ENCODE results near the gene DOC2B.
"Not testable (repeated sequence)": the region's sequence is repeated elsewhere in the genome, so short reads cannot be mapped to it uniquely, and the experiment has no call there.

DOC2B gene

DNA sequence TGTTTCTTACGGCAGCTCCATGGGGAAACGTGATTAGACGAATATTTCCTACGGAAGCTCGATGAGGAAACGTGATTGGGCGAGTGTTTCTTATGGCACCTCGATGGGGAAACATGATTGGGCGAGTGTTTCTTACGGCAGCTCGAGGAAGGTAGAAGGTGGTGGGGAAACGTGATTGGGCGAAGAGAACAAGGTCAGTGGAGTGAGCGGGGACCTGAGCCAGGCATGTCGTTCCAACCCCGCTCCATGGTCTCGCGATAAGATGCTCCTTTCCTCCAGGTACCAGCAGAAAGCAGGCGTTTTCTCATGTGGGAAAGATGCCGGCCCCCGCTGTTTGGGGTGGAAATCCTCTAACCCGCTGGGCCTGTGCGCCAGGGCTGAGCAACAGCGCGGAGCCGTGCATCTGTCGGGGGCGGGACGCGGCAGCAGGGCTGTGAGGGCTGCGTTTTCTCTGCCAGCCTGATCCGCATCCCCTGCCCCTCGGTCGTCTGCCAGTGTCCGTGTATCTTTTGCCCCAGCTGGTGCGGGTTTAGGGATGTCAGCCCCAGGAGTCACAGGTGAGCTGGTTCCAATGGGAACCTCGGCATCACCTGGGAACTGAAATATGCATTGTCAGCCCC is 25.6 kb upstream of the DOC2B start:
- no peak overlapping the region for H3K4me3 ChIP-seq (ENCODE audit: low read depth, low read length)
- TF ChIP-seq, protein P1, sequence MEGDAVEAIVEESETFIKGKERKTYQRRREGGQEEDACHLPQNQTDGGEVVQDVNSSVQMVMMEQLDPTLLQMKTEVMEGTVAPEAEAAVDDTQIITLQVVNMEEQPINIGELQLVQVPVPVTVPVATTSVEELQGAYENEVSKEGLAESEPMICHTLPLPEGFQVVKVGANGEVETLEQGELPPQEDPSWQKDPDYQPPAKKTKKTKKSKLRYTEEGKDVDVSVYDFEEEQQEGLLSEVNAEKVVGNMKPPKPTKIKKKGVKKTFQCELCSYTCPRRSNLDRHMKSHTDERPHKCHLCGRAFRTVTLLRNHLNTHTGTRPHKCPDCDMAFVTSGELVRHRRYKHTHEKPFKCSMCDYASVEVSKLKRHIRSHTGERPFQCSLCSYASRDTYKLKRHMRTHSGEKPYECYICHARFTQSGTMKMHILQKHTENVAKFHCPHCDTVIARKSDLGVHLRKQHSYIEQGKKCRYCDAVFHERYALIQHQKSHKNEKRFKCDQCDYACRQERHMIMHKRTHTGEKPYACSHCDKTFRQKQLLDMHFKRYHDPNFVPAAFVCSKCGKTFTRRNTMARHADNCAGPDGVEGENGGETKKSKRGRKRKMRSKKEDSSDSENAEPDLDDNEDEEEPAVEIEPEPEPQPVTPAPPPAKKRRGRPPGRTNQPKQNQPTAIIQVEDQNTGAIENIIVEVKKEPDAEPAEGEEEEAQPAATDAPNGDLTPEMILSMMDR (IDR thresholded peaks at IDR 0.05; ENCODE audit: low read depth, low read length), result no peak

DNA sequence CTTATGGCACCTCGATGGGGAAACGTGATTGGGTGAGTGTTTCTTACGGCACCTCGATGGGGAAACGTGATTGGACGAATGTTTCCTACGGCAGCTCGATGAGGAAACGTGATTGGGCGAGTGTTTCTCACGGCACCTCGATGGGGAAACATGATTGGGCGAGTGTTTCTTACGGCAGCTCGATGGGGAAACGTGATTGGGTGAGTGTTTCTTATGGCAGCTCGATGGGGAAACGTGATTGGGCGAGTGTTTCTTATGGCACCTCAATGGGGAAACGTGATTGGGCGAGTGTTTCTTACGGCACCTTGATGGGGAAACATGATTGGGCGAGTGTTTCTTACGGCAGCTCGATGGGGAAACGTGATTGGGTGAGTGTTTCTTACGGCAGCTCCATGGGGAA is 25.0 kb upstream of the DOC2B start:
- H3K4me3 ChIP-seq (ENCODE audit: low read depth, low read length), result not testable (repeated sequence)

DNA sequence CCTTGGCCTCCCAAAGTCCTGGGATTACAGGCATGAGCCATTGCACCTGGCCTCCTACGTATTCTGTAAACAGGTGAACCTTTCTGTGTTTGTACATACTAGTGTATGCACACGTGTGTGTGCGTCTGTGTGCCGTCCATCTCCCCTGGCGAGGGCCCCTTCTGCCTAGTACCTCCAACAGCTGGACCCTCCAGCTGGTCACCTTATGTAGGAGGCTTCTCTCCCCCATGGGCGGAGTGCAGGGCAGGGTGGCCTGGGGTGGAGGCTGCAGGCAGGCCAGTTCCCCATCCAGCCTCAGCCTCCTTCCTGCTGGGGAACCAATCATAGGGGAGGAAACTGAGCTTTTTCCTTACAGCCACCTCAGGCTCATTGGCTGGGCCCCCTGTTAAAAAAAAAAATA is 24.4 kb upstream of the DOC2B start:
- TF ChIP-seq, protein P1 (IDR thresholded peaks at IDR 0.05; ENCODE audit: low read depth, low read length), result no peak
- no peak overlapping the region for H3K4me3 ChIP-seq (ENCODE audit: low read depth, low read length)

DNA sequence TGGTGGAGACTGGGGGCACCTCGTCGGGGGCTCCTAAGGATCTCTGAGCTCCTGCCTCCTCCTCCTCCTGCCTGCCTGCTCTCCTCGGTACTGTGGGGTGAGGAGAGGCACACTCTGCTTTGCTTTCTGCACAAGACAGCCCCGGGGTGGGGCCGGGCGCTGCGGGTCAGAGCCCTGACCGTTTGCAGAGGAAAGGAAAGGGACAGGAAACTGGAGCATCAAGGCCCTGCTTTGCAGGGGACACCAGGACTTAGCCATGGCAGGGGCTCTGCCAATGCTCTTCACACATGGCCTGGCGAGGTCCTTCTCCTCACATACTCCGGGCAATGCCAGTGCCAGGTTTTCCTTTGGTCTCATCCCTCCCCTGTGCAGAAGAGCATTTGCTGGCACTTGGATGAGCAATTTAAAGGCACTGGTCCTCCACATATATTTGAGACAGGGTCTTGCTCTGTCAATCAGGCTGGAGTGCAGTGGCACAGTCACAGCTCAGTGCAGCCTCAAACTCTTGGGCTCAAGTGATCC is 23.8 kb upstream of the DOC2B start:
- TF ChIP-seq, protein P1 (IDR thresholded peaks at IDR 0.05; ENCODE audit: low read depth, low read length), result no peak
- H3K4me3 ChIP-seq (ENCODE audit: low read depth, low read length), result no peak overlapping the region

DNA sequence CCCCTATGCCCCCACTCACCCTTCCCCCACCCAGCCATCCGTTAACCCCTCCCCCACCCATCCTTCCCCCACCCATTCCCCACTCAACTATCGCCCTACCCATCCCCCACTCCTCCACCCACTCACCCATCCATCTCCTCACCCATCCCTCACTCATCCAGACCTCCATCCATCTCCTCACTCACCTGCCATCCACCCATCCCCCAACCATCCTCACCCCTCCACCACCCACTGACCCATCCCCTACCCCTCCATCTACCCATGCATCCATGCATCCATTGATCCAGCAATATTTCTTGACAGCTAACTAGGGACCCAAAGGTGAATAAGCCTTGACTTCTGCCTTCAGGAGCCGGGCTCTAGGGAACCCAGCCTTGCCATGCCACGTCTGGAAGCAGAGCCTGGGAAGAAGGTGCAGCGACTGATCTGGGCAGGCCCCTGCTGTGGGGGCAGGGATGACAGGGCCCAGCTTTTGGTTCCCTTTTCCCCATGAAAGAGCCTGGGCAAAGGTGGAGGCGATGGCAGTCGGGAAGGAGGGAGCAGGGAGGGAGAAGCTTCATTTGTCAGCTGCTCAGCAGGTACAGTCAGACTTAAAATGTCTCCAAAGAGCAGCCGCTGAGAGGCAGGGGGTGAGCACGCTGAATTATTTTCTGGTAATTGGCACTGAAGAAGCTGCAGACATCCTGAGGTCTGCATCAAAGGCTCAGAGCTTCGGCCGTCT is 23.1 kb upstream of the DOC2B start:
- TF ChIP-seq, protein P1 (IDR thresholded peaks at IDR 0.05; ENCODE audit: low read depth, low read length), result no peak
- no peak overlapping the region for H3K4me3 ChIP-seq (ENCODE audit: low read depth, low read length)

DNA sequence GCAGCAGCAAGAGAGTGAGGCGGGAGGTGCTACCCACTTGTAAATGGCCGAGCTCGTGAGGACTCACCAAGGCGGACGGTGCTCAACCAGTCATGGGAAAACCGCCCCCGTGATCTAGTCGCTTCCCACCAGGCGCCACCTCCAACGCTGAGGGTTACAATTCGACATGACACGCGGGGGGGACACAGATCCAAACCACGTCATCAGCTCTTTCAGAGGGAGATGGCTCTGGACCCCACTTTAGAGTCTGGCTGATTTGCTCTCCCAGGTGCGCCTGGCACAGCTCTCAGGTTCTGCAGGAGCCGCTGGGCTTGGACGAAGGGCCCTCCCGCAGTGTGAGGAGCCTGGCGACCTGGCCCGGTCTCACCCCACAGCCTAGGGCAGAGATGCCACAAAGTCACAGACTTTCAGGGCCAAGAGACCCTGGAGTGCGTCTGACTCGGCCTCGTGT is 21.1 kb upstream of the DOC2B start:
- TF ChIP-seq, protein P1 (IDR thresholded peaks at IDR 0.05; ENCODE audit: low read depth, low read length), result no peak
- no peak overlapping the region for H3K4me3 ChIP-seq (ENCODE audit: low read depth, low read length)

DNA sequence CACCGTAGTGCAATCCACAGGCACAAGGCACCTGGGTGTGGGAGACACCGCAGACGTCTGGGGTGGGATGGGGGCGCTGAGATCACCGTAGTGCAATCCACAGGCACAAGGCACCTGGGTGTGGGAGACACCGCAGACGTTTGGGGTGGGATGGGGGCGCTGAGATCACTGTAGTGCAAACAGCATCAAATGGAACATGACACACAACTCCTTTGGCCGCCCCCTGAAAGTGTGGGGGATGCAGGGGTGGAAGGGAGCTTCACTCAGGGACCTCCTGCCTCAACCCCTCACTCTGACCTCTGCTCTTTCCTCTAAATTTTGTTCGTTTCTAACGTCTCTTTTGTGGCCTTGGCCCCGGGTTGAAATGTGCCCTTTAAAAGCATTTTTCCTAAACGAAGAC is 20.3 kb upstream of the DOC2B start:
- not testable (repeated sequence) for H3K4me3 ChIP-seq (ENCODE audit: low read depth, low read length)

DNA sequence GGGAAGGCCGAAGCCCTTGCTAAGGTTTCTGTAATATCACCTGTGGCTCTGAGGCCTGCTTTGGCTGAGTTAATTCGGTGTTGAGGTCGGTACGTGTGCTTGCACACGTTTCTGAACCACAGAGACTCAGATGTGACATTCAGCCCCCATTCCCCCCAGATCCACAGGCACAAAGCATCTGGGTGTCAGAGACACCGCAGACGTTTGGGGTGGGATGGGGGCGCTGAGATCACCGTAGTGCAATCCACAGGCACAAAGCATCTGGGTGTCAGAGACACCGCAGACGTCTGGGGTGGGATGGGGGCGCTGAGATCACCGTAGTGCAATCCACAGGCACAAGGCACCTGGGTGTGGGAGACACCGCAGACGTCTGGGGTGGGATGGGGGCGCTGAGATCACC is 19.8 kb upstream of the DOC2B start:
- H3K4me3 ChIP-seq (ENCODE audit: low read depth, low read length), result not testable (repeated sequence)

DNA sequence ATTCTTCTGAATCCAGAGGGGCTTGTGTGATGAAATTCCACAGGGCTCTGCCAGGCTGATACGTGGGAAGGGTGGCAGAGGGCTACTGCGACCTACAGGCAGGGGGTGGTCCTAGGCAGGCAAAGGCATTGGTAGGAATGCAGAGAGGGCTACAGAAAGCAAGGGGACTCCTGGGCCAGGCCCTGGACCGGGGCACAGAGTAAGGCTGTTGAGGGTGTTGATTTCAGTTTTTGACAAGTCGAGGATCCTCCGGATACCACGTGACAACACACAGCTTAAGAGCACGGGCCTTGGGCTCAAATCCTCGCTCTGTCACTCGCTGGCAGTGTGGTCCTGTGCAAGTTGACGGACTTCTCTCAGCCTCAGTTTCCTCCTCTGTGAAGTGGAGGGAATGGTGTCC is 19.1 kb upstream of the DOC2B start:
- TF ChIP-seq, protein P1 (IDR thresholded peaks at IDR 0.05; ENCODE audit: low read depth, low read length), result no peak
- H3K4me3 ChIP-seq (ENCODE audit: low read depth, low read length), result no peak overlapping the region

All from WI38 (cell line).